Skeletal muscle satellite cell (primary cell): ENCODE results near the gene TTC39A.

Experiments
- H3K27me3 ChIP-seq: 2 replicates; pipeline ENCODE4 v1.7.0; 2013; ENCODE audit warnings: low read length; ENCODE audit not compliant: control insufficient read depth, insufficient read depth
- H3K36me3 ChIP-seq: 2 replicates; pipeline ENCODE4 v1.7.0; 2013; ENCODE audit warnings: mild to moderate bottlenecking, control low read depth, low read length; ENCODE audit not compliant: insufficient read depth
- H3K4me1 ChIP-seq: 2 replicates; pipeline ENCODE4 v1.7.0; 2013; ENCODE audit warnings: low read length; ENCODE audit not compliant: control insufficient read depth, insufficient read depth
- H3K4me2 ChIP-seq: 2 replicates; pipeline ENCODE4 v1.7.0; 2013; ENCODE audit warnings: mild to moderate bottlenecking, low read length
- H3K4me3 ChIP-seq: 2 replicates; pipeline ENCODE4 v1.7.0; 2013; ENCODE audit warnings: low read length
- H3K9ac ChIP-seq: 2 replicates; pipeline ENCODE4 v1.7.0; 2013; ENCODE audit warnings: mild to moderate bottlenecking, low read depth, low read length, moderate library complexity
- H3K9me3 ChIP-seq: replicated peaks from 2 replicates; pipeline ENCODE4 v1.7.0; 2013; ENCODE audit warnings: mild to moderate bottlenecking, control low read depth, low read length

The TTC39A gene

DNA sequence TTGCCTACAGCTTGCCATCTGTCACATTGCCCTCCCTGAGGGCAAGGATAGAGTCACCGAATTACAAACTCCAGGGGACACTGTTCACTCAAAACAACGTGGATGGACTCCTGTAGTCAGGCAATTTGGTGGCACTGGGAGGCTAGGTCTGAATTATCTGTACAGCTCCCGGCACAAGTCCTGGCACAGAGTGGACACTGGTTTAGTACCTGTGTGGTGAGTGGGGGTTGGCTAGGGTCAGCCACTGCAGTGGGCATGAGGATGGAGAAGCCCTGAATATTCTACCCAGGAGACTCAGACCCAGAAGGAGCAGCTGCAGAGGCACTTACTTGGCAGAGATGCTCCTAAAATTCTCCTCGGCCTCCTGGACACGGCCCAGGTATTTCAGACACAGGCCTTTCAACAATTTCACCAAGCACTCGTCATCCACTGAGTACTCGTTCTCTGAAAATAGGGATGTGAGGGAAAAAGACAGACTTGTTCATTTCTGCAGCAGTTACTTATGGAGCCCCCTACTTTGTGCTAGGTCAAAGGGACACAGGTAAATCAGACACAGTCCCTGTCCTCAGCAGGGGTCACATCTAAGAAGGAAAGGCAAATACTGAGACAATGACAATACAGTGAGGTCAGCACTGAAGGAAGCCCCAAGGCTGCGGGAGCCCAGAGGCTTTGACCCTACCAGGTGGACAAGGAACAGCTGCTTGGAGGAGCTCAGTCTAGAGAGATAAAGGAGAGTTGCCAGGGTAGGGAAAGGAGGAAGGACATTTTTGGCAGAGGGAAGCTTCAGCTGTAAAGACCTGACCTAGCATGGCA, 40.5 kb downstream of the TTC39A start:
- Histone ChIP-seq H3K36me3 (no peaks in the 10 kb centered on the region), H3K4me2 (no peak overlapping the region), H3K9me3 (no peaks in the 10 kb centered on the region), H3K4me1 (peaks cover 5% of the 10 kb centered on the region), H3K9ac (no peak overlapping the region), H3K4me3 (no peak overlapping the region), H3K27me3 (no peaks in the 10 kb centered on the region)

DNA sequence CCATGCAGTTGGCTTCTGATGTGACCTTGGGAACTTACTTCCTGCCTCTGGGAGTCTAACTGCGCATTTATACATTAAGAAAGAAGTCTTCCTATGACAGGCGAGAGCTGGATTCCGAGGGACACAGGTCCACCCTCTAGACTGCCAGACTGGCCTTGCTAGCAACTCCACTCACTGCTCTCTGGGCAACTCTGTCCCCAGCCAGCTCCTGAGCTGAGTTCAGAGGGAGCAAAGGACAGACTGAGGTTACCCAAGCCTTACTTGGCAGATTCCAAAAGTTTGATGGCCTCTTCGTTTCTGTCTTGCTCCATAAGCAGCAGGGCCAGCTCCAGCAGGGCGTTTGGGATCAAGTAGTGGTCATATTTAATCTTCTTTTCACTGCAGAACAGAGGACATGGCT, 41.8 kb downstream of the TTC39A start:
- H3K27me3 ChIP-seq, result no peaks in the 10 kb centered on the region
- H3K36me3 ChIP-seq, result no peaks in the 10 kb centered on the region
- H3K9ac ChIP-seq, result no peak overlapping the region
- H3K9me3 ChIP-seq, result no peaks in the 10 kb centered on the region
- no peak overlapping the region for H3K4me2 ChIP-seq
- no peak overlapping the region for H3K4me3 ChIP-seq
- no peaks in the 10 kb centered on the region for H3K4me1 ChIP-seq

DNA sequence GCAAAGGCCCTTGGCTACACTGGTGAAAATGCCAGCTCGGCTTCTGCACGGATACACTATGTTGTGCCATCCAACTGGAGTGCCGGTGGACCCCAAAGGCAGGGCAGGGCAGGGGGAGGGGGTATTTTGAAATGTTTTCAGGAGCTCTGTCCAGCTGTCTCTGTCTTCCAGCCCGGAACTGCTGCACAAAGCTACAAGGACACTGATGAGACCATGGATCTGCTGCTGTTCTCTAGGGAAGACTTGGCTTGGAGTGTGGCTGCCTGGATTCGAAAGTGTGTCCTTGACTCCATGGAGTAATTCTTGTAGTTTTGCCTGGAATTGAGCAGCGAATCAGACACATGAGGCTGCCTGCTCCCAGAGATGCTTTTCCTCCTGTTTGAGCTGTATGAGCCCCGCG, 42.4 kb downstream of the TTC39A start:
- H3K9me3 ChIP-seq, result no peaks in the 10 kb centered on the region
- no peak overlapping the region for H3K4me3 ChIP-seq
- H3K36me3 ChIP-seq, result no peaks in the 10 kb centered on the region
- H3K4me2 ChIP-seq, result no peak overlapping the region
- H3K4me1 ChIP-seq, result no peaks in the 10 kb centered on the region
- H3K9ac ChIP-seq, result no peak overlapping the region
- no peaks in the 10 kb centered on the region for H3K27me3 ChIP-seq

DNA sequence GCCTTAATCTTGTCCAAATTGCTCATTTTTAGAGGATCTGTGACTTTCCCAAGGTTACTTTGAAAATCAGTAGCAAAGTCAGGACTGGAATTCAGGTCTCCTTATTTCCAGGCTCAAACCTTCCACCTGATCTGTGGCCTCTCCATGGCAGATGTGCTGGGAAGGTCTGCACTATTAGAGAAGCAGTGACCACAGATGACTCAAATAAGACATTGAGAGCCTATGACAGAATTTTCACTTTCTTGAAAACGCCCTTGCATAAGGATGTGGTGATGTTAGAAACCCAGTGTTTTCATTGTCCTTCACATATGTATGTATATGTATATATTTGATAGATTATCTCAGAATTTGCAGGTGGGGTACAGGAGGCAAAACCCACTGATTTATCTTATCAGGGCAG, 45.3 kb downstream of the TTC39A start:
- H3K9me3 ChIP-seq, result no peaks in the 10 kb centered on the region
- H3K4me1 ChIP-seq, result no peaks in the 10 kb centered on the region
- H3K4me2 ChIP-seq, result no peak overlapping the region
- no peak overlapping the region for H3K9ac ChIP-seq
- H3K36me3 ChIP-seq, result no peaks in the 10 kb centered on the region
- no peak overlapping the region for H3K4me3 ChIP-seq
- H3K27me3 ChIP-seq, result no peaks in the 10 kb centered on the region

DNA sequence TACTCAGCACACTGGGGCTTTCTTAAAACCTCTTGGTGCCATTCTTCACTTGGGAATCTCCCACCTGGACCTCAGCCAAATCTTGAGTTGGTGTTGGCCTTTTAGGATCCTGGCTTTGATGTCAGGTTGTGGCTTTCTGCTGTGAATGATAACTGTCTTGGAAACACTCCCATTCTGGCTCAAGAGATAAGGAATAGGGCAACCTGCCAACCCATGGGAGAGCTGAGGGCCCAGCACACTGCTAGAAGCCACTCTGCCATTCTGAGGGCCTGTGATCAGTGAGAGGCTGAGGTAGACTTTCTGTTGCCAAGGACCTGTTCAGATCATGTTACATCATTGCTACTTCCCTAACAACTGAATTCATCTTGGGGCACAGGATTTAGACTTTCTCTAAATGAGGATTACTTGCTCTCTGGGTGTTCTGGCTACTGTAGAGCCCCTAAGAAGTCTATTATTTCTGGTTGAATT, 45.8 kb downstream of the TTC39A start:
- Histone ChIP-seq H3K27me3 (no peaks in the 10 kb centered on the region), H3K4me2 (no peak overlapping the region), H3K4me1 (no peaks in the 10 kb centered on the region), H3K9ac (no peak overlapping the region), H3K36me3 (no peaks in the 10 kb centered on the region), H3K9me3 (no peaks in the 10 kb centered on the region), H3K4me3 (no peak overlapping the region)

DNA sequence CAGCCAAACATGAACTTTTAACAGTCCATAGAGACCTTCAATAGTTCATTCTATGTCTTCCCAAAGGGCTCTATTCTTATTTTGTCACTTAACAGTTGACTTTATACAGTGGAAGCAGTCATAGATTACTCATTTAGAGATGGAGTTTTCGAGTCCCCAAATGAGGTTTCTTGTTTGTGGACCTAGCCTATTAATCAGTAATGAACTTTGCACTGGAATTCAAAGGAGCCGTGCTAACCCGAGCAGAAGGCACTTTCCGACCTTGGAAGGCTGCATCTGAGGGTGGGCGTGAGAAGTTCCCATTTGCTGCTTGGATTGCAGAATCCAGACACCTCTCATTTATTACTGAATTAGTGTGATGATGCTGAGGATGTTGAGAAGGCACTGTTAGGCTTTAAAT, 46.4 kb downstream of the TTC39A start:
- no peak overlapping the region for H3K9ac ChIP-seq
- H3K36me3 ChIP-seq, result no peaks in the 10 kb centered on the region
- H3K27me3 ChIP-seq, result no peaks in the 10 kb centered on the region
- no peak overlapping the region for H3K4me3 ChIP-seq
- no peak overlapping the region for H3K4me2 ChIP-seq
- H3K9me3 ChIP-seq, result no peaks in the 10 kb centered on the region
- H3K4me1 ChIP-seq, result no peaks in the 10 kb centered on the region

DNA sequence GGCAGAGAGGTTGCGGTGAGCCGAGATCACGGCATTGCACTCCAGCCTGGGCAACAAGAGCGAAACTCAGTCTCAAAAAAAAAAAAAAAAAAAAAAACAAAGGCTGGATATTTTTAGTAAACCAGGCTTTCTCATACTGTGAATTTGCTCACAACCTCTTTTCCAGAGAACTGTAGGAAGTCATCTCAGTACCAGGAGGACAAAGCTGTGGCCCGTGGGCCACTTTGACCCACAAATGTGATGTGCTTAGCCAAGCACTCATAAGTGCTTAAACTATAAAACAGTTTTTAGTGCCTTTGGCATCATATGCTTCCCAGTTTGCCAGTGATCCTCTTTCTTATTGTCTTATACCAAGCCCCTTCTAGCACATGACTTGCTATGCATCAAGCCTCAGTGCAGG, 47.8 kb downstream of the TTC39A start:
- Histone ChIP-seq H3K27me3 (no peaks in the 10 kb centered on the region), H3K9me3 (no peaks in the 10 kb centered on the region), H3K4me2 (no peak overlapping the region), H3K4me1 (no peaks in the 10 kb centered on the region), H3K36me3 (peaks cover 3% of the 10 kb centered on the region), H3K9ac (no peak overlapping the region), H3K4me3 (no peak overlapping the region)

DNA sequence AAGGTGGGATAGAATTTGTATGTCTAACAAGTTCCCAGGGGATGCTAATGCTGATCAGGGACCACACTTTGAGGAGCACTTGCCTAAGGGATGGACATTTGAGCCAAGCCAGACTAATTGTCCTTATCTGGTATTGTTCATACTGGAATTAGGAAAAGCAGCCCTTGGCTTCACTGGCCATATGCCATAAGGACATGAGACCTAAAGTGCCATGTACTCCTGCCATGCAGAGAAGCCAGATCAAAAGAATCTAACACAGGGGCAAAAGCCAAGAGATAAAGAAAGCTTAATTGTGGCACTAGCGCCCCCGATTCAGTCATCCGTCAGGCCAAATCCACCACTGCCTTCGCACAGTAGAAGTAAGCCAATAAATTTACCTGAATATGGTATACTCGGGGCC, 48.6 kb downstream of the TTC39A start:
- H3K36me3 ChIP-seq, result peaks cover 3% of the 10 kb centered on the region
- H3K4me2 ChIP-seq, result no peak overlapping the region
- H3K4me3 ChIP-seq, result no peak overlapping the region
- H3K27me3 ChIP-seq, result no peaks in the 10 kb centered on the region
- no peaks in the 10 kb centered on the region for H3K9me3 ChIP-seq
- H3K4me1 ChIP-seq, result no peaks in the 10 kb centered on the region
- H3K9ac ChIP-seq, result no peak overlapping the region

DNA sequence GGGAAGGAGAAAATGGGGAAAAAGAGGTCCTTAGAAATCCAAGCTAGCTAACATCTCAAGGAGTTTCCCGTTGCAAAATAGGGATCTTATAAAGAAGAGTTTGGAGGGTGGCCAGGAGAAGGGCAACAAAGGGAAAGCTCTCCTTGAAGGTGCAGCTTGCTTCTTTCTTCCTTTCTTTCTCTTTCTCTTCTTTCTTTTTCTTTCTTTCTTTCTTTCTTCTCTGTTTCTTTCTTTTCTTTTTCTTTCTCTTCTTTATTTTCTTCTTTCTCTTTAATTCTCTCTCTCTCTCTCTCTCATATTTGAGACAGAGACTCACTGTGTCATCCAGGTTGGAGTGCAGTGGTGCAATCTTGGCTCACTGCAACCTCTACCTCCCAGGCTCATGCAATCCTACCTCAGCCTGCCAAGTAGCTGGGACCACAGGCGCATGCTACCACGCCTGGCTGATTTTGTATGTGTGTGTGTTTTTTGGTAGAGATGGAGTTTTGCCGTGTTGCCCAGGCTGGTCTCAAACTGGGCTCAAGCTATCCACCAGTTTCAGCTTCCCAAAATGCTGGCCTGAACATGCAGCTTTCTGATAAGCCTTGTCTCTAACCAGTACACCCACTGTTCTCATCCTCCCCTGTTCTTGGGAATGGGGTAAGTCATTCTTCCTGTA, 49.9 kb downstream of the TTC39A start:
- H3K9ac ChIP-seq, result no peak overlapping the region
- no peaks in the 10 kb centered on the region for H3K9me3 ChIP-seq
- no peak overlapping the region for H3K4me3 ChIP-seq
- no peaks in the 10 kb centered on the region for H3K27me3 ChIP-seq
- H3K4me2 ChIP-seq, result no peak overlapping the region
- no peaks in the 10 kb centered on the region for H3K4me1 ChIP-seq
- peaks cover 3% of the 10 kb centered on the region for H3K36me3 ChIP-seq

DNA sequence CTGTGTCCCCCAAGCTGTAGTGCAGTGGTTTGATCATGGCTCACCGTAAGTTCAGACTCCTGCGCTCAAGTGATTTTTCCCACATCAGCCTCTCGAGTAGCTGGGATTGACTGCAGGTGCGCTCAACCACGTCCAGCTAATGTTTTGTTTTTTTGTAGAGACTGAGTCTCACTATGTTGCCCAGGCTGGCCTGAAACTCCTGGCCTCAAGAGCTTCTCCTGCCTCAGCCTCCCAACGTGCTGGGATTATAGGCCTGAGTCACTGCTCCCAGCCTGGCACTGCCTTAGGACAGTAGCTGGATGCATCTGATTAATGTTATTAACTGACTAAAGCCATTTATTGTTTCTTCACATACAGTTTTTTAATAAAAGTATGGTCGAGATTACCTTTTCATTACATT, 54.1 kb downstream of the TTC39A start:
- H3K4me1 ChIP-seq, result no peaks in the 10 kb centered on the region

DNA sequence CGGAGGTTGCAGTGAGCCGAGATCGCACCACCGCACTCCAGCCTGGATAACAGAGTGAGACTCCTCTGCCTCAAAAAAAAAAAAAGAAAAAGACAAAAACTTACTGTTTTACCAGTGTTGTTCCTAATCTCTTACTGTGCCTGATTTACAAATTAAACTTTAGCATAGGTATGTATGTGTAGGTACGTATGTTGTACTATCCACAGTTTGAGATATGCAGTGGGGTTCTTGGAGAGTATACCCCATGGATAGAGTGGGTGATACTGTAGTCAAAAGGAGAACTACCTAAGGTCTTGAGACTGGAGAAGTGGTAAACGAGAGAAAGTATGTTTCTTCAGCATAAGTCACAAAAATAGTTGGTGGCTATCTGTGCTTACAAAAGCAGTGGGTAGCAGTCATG, 55.7 kb downstream of the TTC39A start:
- H3K27me3 ChIP-seq, result no peaks in the 10 kb centered on the region
- H3K4me2 ChIP-seq, result no peak overlapping the region
- no peaks in the 10 kb centered on the region for H3K9me3 ChIP-seq
- no peaks in the 10 kb centered on the region for H3K4me1 ChIP-seq
- peaks cover 21% of the 10 kb centered on the region for H3K36me3 ChIP-seq
- H3K9ac ChIP-seq, result no peak overlapping the region
- H3K4me3 ChIP-seq, result no peak overlapping the region

More for the DNA sequence above, 54.1 kb downstream of the TTC39A start:
- Histone ChIP-seq H3K4me2 (no peak overlapping the region), H3K27me3 (no peaks in the 10 kb centered on the region), H3K4me3 (no peak overlapping the region), H3K9me3 (no peaks in the 10 kb centered on the region), H3K9ac (no peak overlapping the region), H3K36me3 (peaks cover 14% of the 10 kb centered on the region)

DNA sequence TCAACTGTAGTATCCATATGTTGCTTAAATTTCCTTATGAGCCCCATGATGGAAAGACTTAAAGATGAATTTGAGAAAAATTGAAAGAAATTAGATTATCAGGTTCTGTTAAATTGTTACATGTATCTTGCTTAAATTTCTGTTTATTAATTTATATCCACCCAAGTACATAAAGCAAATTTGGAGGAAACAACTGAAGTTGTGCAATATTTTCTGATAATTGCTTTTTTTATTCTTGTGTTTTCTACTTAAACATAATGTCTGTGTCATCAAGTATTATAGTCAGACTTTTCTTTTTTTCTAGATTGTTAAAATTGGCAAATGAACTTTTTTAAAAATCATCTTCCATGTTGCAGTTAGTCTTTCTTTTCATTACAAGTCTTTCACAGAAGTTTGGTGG, 57.4 kb downstream of the TTC39A start:
- H3K4me3 ChIP-seq, result no peak overlapping the region
- H3K36me3 ChIP-seq, result peaks cover 18% of the 10 kb centered on the region
- peaks cover 15% of the 10 kb centered on the region for H3K4me1 ChIP-seq
- no peaks in the 10 kb centered on the region for H3K27me3 ChIP-seq
- H3K9ac ChIP-seq, result no peak overlapping the region
- H3K4me2 ChIP-seq, result no peak overlapping the region
- no peaks in the 10 kb centered on the region for H3K9me3 ChIP-seq
